WTC11 (cell line): ENCODE measurements around the gene SAP25.
"Not testable (repeated sequence)": the region's sequence is repeated elsewhere in the genome, so short reads cannot be mapped to it uniquely, and the experiment has no call there.

Experiments
- FOXP4 ChIP-seq: sonication (generic); formaldehyde crosslinking; IDR thresholded peaks from 2 replicates; pipeline ENCODE4 v1.8.0; 2022; ENCODE audit warnings: mild to moderate bottlenecking, missing genetic modification reagents
- SP1 ChIP-seq: sonication (generic); formaldehyde crosslinking; conservative IDR thresholded peaks from 2 replicates; pipeline ENCODE4 v1.8.1; 2022; ENCODE audit warnings: missing genetic modification reagents
- ZSCAN18 ChIP-seq: fragments of 250-450 bp; sonication (Bioruptor Pico); IDR thresholded peaks from 2 replicates; pipeline ENCODE4 v2.1.2; 2022; ENCODE audit warnings: mild to moderate bottlenecking, moderate library complexity

- not testable (repeated sequence) for TF ChIP-seq FOXP4, SP1, ZSCAN18 (CRISPR knock-in tag)
These were observed 50.5 kb downstream of the SAP25 start for GRCh38 chr7:100523192-100523591.
